ENCODE measurements around the gene RAB30. TPM values are rescaled to one million over a fixed set of nuclear protein-coding genes. Genes with fewer than 3 reads are reported as not detected.
"Not testable (repeated sequence)": the region's sequence is repeated elsewhere in the genome, so short reads cannot be mapped to it uniquely, and the experiment has no call there.

The RAB30 gene
- total and polyA plus RNA-seq, 2 donors: 12.0 to 34.2 TPM

DNA sequence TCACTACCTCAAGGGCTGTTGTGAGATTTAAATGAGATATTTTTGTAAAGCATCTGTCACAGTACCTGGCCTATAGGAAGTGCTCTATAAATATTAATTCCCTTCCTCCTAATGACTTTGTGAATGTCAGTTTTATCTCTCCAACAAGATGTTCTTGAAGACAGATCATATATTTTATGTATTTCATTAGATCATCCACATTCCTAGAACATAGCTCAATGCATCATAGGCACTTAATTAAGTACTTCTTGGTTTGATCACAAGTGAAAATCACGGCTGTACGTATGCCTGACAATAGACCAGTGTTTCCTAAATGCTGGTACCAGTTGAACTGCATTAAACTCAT lies 49.9 kb downstream of the RAB30 start:
- peaks cover 3% of the 10 kb centered on the region for H3K4me1 ChIP-seq (ENCODE audit: insufficient read depth)
- H3K4me3 ChIP-seq (ENCODE audit: low read depth, low read length): no peak overlapping the region
- H3K36me3 ChIP-seq (ENCODE audit: insufficient read depth): no peaks in the 10 kb centered on the region
- H3K27ac ChIP-seq (ENCODE audit: low read depth): no peak overlapping the region
- WGBS: 93% methylated on average over 2 of the region's 2 CpGs
- DNase-seq (ENCODE audit: extremely low spot score): no peak

DNA sequence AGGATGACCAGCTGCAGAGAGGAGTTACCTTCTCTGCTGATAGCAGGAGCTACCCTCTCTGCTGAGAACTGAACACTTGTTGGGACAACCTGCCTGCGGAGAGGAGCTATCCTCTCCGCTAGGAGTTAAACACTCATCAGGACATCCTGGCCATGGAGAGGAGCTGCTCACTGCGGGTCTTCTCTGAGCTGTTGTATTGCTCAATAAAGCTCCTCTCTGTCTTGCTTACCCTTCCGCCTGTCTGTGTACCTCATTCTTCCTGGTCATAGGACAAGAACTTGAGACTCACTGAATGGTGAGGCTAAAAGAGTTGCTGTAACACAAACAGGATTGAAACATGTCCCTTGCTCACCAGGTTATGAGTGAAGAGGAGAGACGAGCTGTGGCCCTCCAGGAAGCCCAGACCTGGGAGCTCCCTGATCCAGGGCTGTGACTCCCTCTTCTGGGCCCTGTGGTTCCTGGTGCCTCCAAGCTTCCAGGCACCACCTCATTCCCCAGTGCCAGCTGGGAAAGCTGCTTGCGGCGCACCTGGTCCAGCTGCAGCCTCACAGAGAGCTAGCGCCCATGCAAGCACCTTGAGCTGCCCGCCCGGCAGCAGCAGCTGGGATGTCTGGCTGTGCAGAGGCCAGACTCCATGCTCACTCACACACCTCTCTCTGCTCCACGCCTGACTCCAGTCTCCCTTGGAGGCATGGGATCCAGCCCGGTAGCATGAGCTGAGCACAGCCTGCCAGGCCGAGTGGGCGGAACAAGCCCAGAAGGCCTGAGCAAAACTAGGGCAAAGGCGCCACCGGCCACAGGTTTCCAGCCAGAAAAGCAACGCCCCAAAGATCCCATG lies 50.5 kb downstream of the RAB30 start:
- DNase-seq (ENCODE audit: extremely low spot score): no peak
- 96% methylated on average over 17 of the region's 17 CpGs for WGBS
- H3K36me3 ChIP-seq (ENCODE audit: insufficient read depth): no peaks in the 10 kb centered on the region
- no peak overlapping the region for H3K4me3 ChIP-seq (ENCODE audit: low read depth, low read length)
- H3K27ac ChIP-seq (ENCODE audit: low read depth): no peak overlapping the region
- peaks cover 3% of the 10 kb centered on the region for H3K4me1 ChIP-seq (ENCODE audit: insufficient read depth)

DNA sequence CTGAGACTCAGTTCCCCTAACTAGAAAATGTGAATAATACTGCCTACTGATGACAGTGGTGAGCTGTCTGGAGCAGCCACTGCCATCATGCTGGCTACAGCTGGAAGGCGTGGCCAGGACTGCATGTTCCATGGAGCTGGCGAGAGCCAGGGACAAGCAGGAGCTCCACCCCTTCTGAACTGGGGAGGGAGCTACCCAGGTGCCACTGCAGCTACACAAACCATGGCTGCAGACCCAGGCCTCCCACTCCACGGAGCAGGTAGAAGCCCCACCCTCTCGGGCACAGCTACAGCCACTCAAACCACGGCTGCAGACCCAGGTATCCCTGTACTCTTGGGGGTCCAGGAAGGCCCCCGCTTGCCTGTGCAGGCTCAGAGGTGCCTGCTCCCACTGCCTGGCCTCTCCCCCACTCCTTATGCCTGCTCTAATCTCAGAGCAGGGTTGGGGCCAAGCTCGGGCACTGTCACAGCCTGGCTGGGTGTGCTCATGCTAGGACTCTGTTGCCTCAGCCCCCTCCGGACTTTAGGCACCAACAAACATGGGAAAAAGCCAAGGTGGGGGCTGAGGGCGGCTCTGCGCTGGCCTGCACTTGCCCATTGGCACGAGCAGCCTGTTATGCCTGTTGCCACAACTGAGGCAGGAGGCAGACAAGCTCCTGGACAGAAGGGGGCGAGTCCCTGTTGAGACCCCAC lies 51.7 kb downstream of the RAB30 start:
- H3K27ac ChIP-seq (ENCODE audit: low read depth): no peak overlapping the region
- no peaks in the 10 kb centered on the region for H3K36me3 ChIP-seq (ENCODE audit: insufficient read depth)
- no peak for DNase-seq (ENCODE audit: extremely low spot score)
- WGBS: 93% methylated on average over 12 of the region's 12 CpGs
- H3K4me3 ChIP-seq (ENCODE audit: low read depth, low read length): no peak overlapping the region
- H3K4me1 ChIP-seq (ENCODE audit: insufficient read depth): no peaks in the 10 kb centered on the region

DNA sequence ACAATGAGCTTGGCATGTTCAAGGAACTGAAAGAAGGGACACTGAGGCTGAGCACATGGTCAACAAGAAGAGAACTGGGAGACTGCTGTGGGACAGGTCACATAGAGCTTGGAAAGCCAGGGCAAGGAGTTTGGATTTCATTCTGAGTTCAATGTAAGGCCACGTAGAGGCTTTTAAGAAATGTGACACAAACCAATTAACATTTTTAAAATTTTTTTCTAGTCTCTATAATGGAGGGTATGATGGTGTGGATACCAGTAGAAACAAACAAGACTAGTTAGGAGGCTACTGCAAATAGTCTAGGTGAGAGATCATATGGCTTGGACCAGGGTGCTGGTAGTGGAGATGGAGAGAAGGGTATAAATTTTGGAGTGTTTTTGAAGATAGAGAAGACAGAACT lies 56.7 kb downstream of the RAB30 start:
- Histone ChIP-seq H3K27ac (ENCODE audit: low read depth) (no peak overlapping the region), H3K4me3 (ENCODE audit: low read depth, low read length) (no peak overlapping the region), H3K36me3 (ENCODE audit: insufficient read depth) (no peaks in the 10 kb centered on the region), H3K4me1 (ENCODE audit: insufficient read depth) (no peaks in the 10 kb centered on the region)
- DNase-seq (ENCODE audit: extremely low spot score): no peak
- 91% methylated on average over 1 of the region's 1 CpG for WGBS

DNA sequence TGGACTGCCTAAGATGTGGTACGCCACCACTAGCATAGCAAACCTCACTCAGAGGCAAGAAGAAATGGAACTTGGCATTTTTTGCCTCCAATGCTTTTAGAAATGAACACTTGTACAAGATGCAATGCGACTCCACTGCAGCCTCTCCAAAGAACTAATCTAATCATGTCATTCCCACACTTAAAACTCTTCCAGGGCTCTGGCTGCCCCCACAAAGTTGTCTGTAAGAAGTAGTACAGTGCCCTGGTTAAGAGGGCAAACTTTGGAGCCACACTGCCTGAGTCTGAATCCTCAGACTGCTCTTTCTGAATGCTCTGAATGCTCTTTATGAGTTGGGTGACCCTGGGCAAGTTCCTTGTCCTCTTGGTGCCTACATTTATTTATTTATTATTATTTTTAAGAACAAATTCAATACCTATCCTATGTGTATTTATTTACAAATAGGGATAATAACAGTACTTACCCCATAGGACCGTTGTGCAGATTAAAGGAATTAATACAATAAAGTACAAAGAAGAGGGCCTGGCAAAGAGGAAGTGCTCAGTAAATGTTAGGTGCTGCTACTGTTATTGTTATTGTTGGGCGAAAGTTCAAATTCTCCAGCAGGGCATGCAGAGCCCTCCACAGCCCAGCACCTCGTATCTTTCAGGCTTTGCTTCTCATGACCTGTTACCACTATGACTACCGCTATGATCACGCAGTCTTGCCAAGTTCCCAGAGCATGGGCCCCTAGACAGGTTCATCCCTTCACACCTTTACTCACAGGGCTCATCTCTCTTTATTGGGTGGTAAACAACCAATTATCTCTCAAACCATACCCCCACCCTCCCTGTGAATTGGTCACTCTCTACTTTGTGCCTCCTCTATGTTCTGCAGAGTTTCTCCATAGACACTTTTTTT lies 59.3 kb downstream of the RAB30 start:
- H3K27ac ChIP-seq (ENCODE audit: low read depth): no peak overlapping the region
- H3K4me1 ChIP-seq (ENCODE audit: insufficient read depth): no peaks in the 10 kb centered on the region
- no peak overlapping the region for H3K4me3 ChIP-seq (ENCODE audit: low read depth, low read length)
- 79% methylated on average over 7 of the region's 7 CpGs for WGBS
- no peak for DNase-seq (ENCODE audit: extremely low spot score)
- no peaks in the 10 kb centered on the region for H3K36me3 ChIP-seq (ENCODE audit: insufficient read depth)

DNA sequence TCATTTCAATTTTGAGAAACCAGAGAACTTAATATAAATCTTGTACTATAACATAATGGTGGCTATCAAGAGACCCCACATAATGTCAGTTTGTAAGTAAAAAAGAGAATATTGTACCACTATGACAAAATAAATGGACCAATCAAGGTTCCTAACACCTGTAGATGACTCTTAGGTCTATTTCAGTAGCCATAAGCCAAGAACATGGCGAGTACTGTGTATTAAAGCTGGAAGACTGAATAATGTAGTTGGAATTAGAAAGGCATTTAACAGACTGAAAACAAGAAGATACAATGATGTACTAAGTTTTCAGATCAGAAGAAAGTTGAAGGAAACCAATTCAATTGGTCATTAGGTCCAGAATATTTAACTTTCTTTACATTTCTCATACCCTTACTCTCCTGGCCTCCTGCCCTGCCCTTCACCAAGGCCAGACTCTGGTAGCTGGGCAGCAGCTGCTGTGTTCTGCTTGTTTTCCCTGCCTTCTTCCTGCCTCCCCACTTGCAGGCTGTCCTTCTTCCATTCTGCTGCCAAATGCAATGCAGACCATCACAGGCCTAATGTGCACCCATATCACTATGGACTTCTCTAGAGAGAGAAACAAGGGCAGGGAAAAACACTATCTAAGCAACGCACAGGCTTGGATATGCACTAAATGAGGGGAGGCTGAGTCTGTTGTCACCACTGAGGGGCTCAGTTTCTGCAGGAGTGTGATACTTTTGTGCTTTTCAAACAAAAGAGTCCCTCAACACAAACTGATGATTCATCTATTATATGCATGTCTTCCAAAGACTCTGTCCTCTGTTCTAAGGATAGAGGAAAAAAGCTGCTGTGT lies 60.1 kb downstream of the RAB30 start:
- no peak for DNase-seq (ENCODE audit: extremely low spot score)
- H3K27ac ChIP-seq (ENCODE audit: low read depth): no peak overlapping the region
- 86% methylated on average over 2 of the region's 2 CpGs for WGBS
- no peaks in the 10 kb centered on the region for H3K4me1 ChIP-seq (ENCODE audit: insufficient read depth)
- H3K36me3 ChIP-seq (ENCODE audit: insufficient read depth): no peaks in the 10 kb centered on the region
- no peak overlapping the region for H3K4me3 ChIP-seq (ENCODE audit: low read depth, low read length)

DNA sequence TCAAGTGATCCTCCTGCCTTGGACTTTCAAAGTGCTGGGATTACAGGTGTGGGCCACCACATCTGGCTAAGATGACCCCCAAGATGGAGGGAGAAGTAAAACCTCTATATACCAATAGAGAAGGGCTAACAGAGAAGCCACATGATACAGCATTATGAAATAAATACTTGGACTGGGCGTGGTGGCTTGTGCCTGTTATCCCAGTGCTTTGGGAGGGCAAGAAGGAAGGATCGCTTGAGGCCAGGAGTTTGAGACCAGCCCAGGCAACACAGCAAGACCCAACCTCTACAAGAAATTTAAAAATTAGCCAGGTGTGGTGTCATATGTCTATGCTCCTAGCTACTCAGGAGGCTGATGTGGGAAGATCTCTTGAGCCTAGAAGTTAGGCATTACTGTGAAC lies 61.7 kb downstream of the RAB30 start:
- Histone ChIP-seq H3K4me1 (ENCODE audit: insufficient read depth) (no peaks in the 10 kb centered on the region), H3K36me3 (ENCODE audit: insufficient read depth) (no peaks in the 10 kb centered on the region), H3K27ac (ENCODE audit: low read depth) (no peak overlapping the region), H3K4me3 (ENCODE audit: low read depth, low read length) (no peak overlapping the region)
- no peak for DNase-seq (ENCODE audit: extremely low spot score)
- 96% methylated on average over 2 of the region's 2 CpGs for WGBS

DNA sequence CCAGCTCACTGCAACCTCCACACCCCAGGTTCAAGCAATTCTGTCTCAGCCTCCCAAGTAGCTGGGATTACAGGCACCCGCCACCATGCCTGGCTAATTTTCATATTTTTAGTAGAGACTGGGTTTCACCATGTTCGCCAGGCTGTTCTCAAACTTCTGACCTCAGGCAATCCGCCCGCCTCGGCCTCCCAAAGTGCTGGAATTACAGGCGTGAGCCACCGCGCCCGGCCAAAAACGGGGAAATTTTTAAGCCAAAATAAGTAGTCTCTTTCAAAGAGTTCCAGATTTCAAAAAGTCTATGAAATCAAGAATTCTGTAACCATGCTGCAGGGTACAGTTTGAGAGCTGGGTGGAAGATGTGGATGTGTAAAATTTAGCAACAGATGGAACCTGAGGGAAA lies 62.6 kb downstream of the RAB30 start:
- not testable (repeated sequence) for DNase-seq (ENCODE audit: extremely low spot score); H3K36me3 ChIP-seq (ENCODE audit: insufficient read depth); H3K4me1 ChIP-seq (ENCODE audit: insufficient read depth); H3K4me3 ChIP-seq (ENCODE audit: low read depth, low read length); H3K27ac ChIP-seq (ENCODE audit: low read depth)
- 97% methylated on average over 10 of the region's 10 CpGs for WGBS

DNA sequence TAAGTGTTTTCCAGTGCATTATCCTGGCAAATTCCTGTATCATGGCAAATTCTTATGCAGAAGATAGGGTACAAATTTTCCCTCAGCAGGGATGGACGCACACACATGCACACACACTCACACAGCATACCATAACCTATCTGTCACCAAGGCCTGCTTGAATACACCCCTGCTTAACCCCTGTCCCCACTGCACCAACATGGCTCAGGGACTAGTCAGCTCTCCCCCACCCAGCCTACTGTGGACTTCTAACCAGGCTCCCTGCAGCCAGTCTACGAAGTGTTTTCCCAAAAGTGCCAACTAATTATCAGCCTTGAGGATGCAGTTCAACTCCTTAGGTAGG lies 63.1 kb downstream of the RAB30 start:
- DNase-seq (ENCODE audit: extremely low spot score): no peak
- Histone ChIP-seq H3K4me1 (ENCODE audit: insufficient read depth) (no peaks in the 10 kb centered on the region), H3K4me3 (ENCODE audit: low read depth, low read length) (no peak overlapping the region), H3K27ac (ENCODE audit: low read depth) (no peak overlapping the region), H3K36me3 (ENCODE audit: insufficient read depth) (no peaks in the 10 kb centered on the region)
- 96% methylated on average over 2 of the region's 2 CpGs for WGBS

DNA sequence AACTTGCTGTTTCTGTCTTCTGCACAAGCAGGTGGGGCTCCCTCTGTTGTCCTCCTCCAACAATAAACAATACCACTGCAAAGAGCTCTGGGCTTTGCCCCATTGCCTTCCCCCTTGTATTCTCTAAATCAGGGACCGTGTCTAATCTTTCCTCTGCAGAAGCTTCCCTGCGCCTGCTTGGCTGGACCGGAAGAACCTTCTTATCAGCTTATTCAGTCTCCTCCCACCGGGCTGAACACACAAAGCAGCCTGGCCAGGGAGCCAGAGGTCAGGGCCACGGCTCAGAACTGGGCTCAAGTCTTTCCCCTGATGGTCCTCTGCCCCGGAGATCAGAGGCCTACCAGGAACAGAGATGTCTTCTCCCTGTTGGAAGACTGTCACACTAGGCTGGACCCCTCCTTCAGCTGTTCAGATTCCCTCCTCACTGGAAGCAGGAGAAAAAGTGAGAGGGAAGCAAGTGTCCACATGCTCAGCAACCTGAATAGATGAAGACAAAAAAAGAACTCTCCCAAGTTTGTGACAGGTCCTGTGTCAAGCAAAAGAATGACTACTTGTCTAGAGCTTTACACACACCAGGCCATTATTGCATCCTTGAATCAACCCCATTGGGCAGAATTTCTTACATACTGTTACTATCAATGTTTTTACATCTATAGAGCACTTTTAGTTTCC lies 63.7 kb downstream of the RAB30 start:
- WGBS: 7% methylated on average over 6 of the region's 6 CpGs
- Histone ChIP-seq H3K4me1 (ENCODE audit: insufficient read depth) (no peaks in the 10 kb centered on the region), H3K27ac (ENCODE audit: low read depth) (peak overlapping the region; percentile 45), H3K36me3 (ENCODE audit: insufficient read depth) (no peaks in the 10 kb centered on the region), H3K4me3 (ENCODE audit: low read depth, low read length) (no peak overlapping the region)
- no peak for DNase-seq (ENCODE audit: extremely low spot score)

DNA sequence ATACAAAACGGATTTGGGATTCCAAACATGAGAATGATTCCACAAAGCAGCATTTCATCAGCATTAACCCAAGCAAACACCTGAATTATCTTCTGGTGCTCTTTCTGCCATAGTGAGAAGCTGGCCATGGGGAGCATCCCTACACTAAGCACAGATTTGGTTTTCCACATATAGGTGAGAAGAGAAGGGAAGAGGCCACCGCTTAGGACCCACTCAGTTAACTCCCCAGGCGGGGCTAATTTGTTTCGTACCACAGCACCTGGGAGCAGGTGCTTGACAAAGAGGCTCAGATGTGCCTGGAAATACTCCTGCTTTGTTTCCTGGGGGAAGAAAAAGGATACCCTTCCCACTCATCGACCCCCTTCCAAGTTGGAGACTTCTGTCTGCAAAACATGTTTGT lies 64.2 kb downstream of the RAB30 start:
- Histone ChIP-seq H3K36me3 (ENCODE audit: insufficient read depth) (no peaks in the 10 kb centered on the region), H3K4me3 (ENCODE audit: low read depth, low read length) (no peak overlapping the region), H3K27ac (ENCODE audit: low read depth) (no peak overlapping the region), H3K4me1 (ENCODE audit: insufficient read depth) (no peaks in the 10 kb centered on the region)
- 82% methylated on average over 5 of the region's 5 CpGs for WGBS
- no peak for DNase-seq (ENCODE audit: extremely low spot score)

DNA sequence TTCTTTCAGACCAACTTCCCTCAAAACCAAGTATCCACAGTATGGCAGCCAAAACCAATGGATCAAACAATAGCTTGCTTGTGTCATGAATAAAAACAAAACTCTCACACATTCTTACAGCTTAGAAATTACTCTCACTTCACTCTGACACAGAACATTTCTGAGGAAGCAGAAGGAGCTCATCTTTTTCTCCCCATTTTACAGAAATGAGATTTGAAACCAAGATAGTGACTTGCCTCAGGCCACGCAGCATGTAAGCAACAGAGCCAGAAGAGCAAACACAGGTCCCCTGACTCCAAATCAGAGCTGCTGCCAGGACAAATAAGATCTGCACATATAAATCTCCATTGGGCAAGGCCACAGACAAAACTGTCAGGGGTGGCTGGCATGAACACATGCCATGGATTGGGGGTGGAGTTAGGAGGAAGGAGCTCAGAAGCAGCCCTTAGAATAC lies 64.8 kb downstream of the RAB30 start:
- no peak overlapping the region for H3K4me3 ChIP-seq (ENCODE audit: low read depth, low read length)
- H3K4me1 ChIP-seq (ENCODE audit: insufficient read depth): no peaks in the 10 kb centered on the region
- DNase-seq (ENCODE audit: extremely low spot score): no peak
- H3K36me3 ChIP-seq (ENCODE audit: insufficient read depth): no peaks in the 10 kb centered on the region
- H3K27ac ChIP-seq (ENCODE audit: low read depth): no peak overlapping the region
- WGBS: 63% methylated on average over 1 of the region's 1 CpG

All from urinary bladder (tissue), 4 donors.